Stimulated activated CD4-positive, alpha-beta T cell treated with anti-CD3 and anti-CD28 coated beads, Interleukin-2, amount 100 ng/mL, for 4 hours (primary cell): ENCODE results near the gene BABAM2.
"Not testable (repeated sequence)": the region's sequence is repeated elsewhere in the genome, so short reads cannot be mapped to it uniquely, and the experiment has no call there.

ENCODE experiments used
- DNase-seq: peaks from one replicate; pipeline ENCODE4 v3.0.0-alpha.2; 2020; ENCODE audit warnings: low read depth

The BABAM2 gene

GRCh38 chr2:28332696-28333095 lies 442.2 kb downstream of the BABAM2 start:
- DNase-seq: no peak

DNA sequence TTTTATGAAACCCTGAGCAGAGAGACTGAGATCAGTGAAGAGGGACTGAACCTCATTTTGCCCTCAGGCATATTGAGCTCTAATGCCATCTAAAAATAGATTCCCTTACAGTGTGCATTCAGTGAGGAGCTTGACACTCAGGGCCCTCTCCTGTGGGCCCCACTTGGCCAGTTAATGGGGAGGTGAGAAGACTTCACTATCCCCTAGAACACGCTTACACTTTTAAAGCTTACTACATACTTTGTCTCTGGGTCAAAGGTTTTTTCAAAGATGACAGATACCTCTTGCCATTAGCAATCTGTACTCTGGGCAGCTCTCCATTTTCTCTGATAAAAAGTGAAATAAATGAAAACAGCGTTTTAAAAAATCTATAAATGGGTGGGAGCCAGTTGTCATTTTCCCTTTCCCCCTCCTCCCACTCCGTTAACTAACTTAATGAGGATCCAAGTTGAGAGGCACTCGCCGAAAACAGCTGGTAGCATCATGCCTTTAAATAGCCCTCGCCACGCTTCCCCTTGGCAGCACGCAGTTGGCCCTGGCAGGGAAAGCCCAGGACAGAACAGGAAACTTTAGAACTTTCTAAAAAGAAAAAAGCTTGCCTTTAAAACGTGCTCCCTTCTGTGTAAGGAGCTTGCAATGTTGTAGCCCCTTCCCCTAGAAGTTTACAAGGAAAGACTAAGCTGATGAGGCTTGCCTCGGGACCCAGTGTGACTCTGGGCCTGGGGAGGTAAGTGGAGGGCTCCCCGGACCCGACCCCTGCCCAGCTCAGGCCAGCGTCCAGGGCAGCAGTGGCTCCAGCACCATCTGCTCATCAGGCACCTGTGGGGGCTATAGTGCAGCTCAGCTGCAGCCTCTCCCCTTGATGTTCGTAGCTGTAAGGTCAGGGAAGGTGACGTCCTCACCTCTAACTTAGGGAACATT lies 443.3 kb downstream of the BABAM2 start:
- no peak for DNase-seq

DNA sequence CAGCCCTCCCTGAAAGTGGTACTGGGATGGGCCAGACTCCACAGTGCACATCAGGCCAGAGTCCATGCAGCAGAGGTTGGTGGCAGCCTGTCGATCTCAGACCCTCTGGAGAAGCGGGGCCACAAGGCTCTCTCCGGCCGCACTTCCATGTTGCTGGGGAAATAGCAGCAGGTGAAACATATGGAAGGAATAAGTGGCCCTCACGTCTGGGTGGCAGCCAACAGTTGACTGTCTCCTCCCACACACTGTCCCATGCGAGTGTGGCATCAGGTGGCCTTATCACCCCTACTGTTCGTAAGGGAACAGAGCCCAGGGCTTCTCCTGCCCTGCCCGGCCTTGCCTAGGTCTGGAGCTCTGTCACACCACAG lies 444.0 kb downstream of the BABAM2 start:
- no peak for DNase-seq

DNA sequence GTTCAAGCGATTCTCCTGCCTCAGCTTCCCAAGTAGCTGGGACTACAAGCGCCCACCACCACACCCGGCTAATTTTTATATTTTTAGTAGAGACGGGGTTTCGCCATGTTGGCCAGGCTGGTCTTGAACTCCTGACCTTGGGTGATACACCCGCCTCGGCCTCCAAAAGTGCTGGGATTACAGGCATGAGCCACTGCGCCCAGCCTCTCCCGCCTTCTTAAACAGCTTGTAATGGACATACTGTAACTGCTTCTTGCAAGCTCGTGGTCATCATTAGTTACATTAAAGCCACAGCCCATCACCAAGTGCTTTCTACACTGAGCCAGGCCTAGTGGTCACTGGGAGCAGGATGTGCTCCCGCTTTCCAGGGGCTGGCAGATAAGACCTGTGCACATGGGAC lies 444.7 kb downstream of the BABAM2 start:
- DNase-seq: not testable (repeated sequence)

GRCh38 chr2:28335666-28336065 lies 445.1 kb downstream of the BABAM2 start:
- DNase-seq: no peak

- no peak for DNase-seq
These were observed 445.9 kb downstream of the BABAM2 start for GRCh38 chr2:28336264-28336980.

GRCh38 chr2:28336982-28337627 lies 446.6 kb downstream of the BABAM2 start:
- no peak for DNase-seq

DNA sequence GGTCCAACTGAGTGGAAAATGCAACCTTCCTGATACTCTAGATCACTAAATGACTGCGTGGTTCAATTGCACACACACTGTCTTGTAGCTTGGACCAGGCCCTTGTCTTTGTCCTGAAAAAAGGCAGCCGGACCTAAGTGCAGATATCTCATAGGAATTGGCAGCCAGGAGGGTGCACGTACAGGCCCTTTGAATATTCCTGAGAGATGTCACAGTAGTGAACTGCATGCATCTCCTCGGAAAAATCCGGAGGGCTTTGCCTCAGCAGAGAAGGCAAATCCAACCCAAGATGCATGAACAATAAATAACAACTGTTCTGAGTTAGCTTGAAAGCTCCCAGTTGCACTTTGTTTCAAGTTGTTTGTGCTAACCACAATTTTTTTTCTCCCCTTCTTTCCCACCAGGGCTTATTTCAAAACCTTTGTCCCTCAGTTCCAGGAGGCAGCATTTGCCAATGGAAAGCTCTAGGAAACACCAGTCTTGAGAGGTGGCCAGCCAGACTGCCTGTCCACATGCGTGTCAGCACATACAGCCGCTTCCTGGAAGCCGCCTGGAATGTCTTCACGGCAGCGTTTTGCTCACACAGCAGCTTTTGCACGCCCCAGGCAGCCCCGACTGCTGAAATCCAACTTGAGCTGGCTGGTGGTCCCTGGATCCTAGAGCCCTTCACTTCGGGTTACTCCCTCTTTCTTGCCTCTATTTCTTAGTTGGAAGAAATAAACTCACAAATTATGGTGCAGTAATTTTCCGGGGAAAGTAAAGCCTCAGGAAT lies 447.7 kb downstream of the BABAM2 start:
- DNase-seq: no peak

- no peak for DNase-seq
These were observed 448.3 kb downstream of the BABAM2 start for GRCh38 chr2:28338831-28339321.

DNA sequence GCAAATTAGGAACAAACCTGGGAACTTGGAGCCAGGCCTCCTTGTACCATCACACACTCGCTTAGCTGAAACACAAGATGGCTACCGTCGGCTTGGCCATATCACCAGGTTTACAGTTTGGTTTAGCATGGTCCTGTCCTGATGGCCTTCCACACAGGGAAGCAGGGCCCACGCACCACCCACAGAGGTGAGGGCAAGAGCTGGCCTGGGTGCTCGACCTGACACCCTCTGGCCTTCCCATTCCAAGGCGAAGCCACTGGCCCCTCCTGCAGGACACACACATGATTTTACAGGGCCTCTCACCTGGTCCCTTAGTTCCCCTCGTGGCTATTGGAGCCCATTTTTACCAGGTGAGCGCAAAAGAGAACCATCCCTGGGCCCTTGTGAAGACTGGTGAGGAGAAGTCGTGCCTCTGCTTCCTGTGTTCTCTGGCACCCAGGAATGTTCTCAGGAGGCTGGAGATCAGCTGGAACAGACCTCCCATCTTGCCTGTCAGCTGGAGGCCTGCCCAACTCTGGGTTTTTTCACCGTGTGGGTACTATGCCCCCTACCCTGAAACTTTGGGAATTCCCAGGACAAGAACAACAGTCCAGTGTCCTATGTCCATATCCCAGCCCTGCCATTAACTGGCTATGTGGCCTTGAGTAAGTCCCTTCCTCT lies 449.1 kb downstream of the BABAM2 start:
- no peak for DNase-seq

DNA sequence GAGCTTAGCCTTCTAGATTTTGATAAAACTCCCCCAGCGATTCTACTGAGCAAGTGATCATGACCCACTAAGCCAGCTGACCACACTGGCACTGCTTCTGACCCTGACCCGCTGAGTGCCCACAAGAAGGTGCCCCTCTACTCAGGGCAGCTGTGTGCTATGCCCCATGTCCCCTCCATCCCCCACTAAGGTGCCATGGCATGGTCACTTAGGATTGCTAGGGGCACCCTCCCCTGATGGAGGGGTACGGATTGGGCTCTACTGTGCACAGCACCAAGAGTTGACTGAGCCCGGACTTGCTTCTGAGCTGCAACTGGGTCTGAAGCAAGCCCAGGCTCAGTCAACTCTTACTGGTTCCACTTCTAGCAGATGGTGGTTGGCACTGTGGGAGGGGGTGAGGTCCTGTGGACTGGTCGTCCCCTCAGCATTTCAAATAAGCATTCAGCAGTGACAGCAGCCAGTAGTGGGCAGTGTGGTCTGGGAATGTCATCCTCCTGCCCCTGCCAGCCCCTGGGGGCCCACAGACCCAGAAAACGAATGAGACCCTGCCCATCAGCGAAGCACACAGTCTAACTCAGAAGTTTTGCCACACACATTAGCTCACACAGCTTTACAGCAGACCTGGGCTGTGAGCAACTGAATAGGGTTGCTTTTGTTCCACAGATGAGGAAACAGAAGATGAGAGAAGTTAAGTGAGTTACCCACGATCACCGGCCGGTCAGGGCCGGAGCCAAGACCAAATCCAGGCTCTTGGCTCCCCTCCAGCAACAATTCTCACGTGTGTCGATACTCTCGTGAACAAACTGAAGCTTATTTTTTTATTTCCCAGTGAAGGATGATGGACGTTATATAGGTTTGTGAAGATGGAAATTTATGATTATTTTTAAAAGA lies 450.0 kb downstream of the BABAM2 start:
- no peak for DNase-seq

- no peak for DNase-seq
These were observed 450.8 kb downstream of the BABAM2 start for GRCh38 chr2:28341208-28341891.

GRCh38 chr2:28342081-28342967 lies 451.8 kb downstream of the BABAM2 start:
- DNase-seq: no peak

DNA sequence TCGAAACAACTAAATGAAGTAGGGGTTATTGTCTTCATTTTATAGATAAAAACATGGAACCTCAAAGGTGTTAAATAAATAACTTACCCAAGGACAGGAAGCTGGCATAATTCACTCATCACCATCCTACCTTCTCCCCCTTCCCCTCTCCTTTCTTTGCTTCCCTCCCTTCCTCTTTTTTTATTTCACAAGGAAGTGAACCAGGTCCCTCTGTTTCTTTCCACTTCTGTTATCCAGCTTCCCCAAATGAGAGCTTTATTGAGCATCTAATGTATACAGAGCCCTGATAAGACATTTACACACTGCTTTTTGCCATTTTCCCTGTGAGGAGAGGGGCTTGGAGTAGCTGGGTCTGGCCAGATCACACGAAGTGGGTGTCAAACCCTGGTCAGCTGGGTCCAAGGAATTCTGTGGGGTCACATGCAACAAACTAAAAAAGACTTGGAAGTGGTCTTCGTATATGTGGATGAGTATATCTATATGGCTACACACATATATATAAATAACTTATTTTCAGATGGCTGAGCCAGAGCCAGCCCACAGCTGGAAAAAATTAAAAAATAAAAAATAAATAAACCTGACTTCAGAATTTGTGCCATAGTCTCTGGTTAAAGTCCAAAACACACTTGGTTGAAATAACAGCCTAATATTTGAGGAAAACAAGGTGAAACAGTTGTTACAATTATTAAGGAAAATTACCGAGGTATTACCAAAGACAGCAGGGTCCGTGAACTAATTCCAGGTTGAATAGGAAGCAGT lies 452.8 kb downstream of the BABAM2 start:
- DNase-seq: no peak

- DNase-seq: no peak
These were observed 453.6 kb downstream of the BABAM2 start for GRCh38 chr2:28343971-28344715.

DNA sequence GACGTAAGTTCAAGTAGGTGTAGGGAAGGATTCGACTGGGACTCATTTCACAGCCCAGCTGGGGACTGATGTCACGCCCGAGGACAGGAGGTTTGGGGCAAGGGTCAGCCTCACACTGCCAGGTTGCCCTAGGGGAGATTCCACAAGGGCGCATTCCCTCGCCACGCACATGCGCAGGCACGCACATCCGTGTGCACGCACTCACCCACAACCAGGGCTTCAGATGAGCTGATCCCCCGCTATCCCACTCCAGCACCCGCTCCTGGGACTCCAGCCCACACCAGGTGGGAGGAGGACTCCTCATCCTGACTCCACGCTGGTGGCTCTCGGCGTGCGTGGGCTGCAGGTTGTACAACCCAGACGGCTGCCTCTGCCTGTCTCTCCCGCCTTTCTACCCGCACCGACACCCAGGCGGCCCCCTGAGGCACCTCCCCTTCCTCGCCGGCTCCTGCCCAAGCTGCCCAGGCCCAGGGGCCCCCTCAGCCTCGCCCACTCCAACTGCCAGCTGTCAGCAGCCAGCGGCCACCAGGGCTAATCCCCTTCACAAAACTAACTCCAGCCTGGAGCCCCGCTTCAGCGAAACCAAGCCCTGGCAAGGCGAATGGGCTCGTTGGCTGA lies 454.3 kb downstream of the BABAM2 start:
- no peak for DNase-seq

GRCh38 chr2:28345619-28346018 lies 455.1 kb downstream of the BABAM2 start:
- no peak for DNase-seq
